ENCODE data around the gene EPHA5.

- TF ChIP-seq CTCF (IDR thresholded peaks at IDR 0.05; ENCODE audit: borderline replicate concordance, extremely low read depth, low read length, poor library complexity, severe bottlenecking) (no peak), EZH2 (IDR thresholded peaks at IDR 0.05; ENCODE audit: borderline replicate concordance, low read depth, low read length, severe bottlenecking) (no peak)
Measured at GRCh38 chr4:65383589-65384305, 286.5 kb downstream of the EPHA5 start.

All from DND-41 (cell line).